Mesendoderm (in vitro differentiated cells): ENCODE data around the gene GP9.

Experiments
- DNase-seq: peaks from one replicate; pipeline ENCODE4 v3.0.0; 2013
- H2AK5ac ChIP-seq: 2 replicates; pipeline ENCODE4 v1.6.1; 2013; ENCODE audit warnings: low read length, inconsistent platforms
- H2BK120ac ChIP-seq: 2 replicates; pipeline ENCODE4 v1.6.1; 2013; ENCODE audit warnings: low read depth, mild to moderate bottlenecking, low read length, moderate library complexity, mixed read lengths
- H2BK15ac ChIP-seq: replicated peaks from 2 replicates; pipeline ENCODE4 v1.6.1; 2013; ENCODE audit warnings: low read depth, mild to moderate bottlenecking, moderate library complexity
- H2BK5ac ChIP-seq: 2 replicates; pipeline ENCODE4 v1.6.1; 2013; ENCODE audit warnings: low read length, inconsistent platforms
- H3K18ac ChIP-seq: 2 replicates; pipeline ENCODE4 v1.6.1; 2013; ENCODE audit warnings: mild to moderate bottlenecking, low read length, mixed read lengths
- H3K23ac ChIP-seq: one replicate; pipeline ENCODE4 v1.6.1; 2013; ENCODE audit warnings: low read length
- H3K27ac ChIP-seq: 2 replicates; pipeline ENCODE4 v1.5.1; 2013; ENCODE audit warnings: low read depth, mild to moderate bottlenecking, inconsistent platforms, low read length, moderate library complexity
- H3K27me3 ChIP-seq: 2 replicates; pipeline ENCODE4 v1.6.1; 2013; ENCODE audit warnings: low read length, control low read depth, mild to moderate bottlenecking, inconsistent platforms; ENCODE audit not compliant: insufficient read depth, poor library complexity
- H3K36me3 ChIP-seq: 2 replicates; pipeline ENCODE4 v1.6.1; 2013; ENCODE audit warnings: low read length, inconsistent platforms; ENCODE audit not compliant: control insufficient read depth, insufficient read depth
- H3K4ac ChIP-seq: one replicate; pipeline ENCODE4 v1.6.1; 2013; ENCODE audit warnings: low read depth, mild to moderate bottlenecking, low read length, moderate library complexity
- H3K4me1 ChIP-seq: 2 replicates; pipeline ENCODE4 v1.6.1; 2013; ENCODE audit warnings: low read depth, low read length, inconsistent platforms; ENCODE audit not compliant: control insufficient read depth
- H3K4me2 ChIP-seq: 2 replicates; pipeline ENCODE4 v1.6.1; 2013; ENCODE audit warnings: low read length
- H3K4me3 ChIP-seq: 2 replicates; pipeline ENCODE4 v1.5.1; 2013; ENCODE audit warnings: mild to moderate bottlenecking, low read length
- H3K56ac ChIP-seq: one replicate; pipeline ENCODE4 v1.6.1; 2013; ENCODE audit warnings: low read length
- H3K79me1 ChIP-seq: 2 replicates; pipeline ENCODE4 v1.6.1; 2013; ENCODE audit warnings: low read length, inconsistent platforms
- H3K79me2 ChIP-seq: 2 replicates; pipeline ENCODE4 v1.6.1; 2013; ENCODE audit warnings: mild to moderate bottlenecking, low read length; ENCODE audit not compliant: control insufficient read depth, insufficient read depth
- H3K9ac ChIP-seq: 2 replicates; pipeline ENCODE4 v1.6.1; 2013; ENCODE audit warnings: low read length, inconsistent platforms
- H4K5ac ChIP-seq: one replicate; pipeline ENCODE4 v1.6.1; 2013; ENCODE audit warnings: low read length
- H4K8ac ChIP-seq: one replicate; pipeline ENCODE4 v1.6.1; 2013; ENCODE audit warnings: low read depth, mild to moderate bottlenecking, control low read depth, low read length, moderate library complexity
- WGBS: extraction: QIAGEN DNeasy Blood & Tissue Kit; methylation state at CpG from one replicate; pipeline ENCODE4 v1.1.7; 2013; ENCODE audit warnings: low lambda C conversion rate, missing lambda C conversion rate; ENCODE audit not compliant: insufficient coverage; ENCODE audit errors: extremely low coverage; 5-methylcytosine and 5-hydroxymethylcytosine counted together

GP9 gene

GRCh38 chr3:129035360-129036221, 25.0 kb upstream of the GP9 start:
- H2BK5ac ChIP-seq, result no peak overlapping the region
- H2BK15ac ChIP-seq, result no peak overlapping the region
- no peak overlapping the region for H3K4me2 ChIP-seq
- H3K23ac ChIP-seq, result no peak overlapping the region
- H3K56ac ChIP-seq, result no peak overlapping the region
- WGBS, result no CpG with 5 or more reads among the region's 11 CpGs
- DNase-seq, result no peak
- no peaks in the 10 kb centered on the region for H3K79me2 ChIP-seq
- H2AK5ac ChIP-seq, result no peak overlapping the region
- no peak overlapping the region for H3K4ac ChIP-seq
- H3K36me3 ChIP-seq, result no peaks in the 10 kb centered on the region
- no peak overlapping the region for H3K18ac ChIP-seq
- no peak overlapping the region for H2BK120ac ChIP-seq
- no peaks in the 10 kb centered on the region for H3K79me1 ChIP-seq
- no peak overlapping the region for H4K8ac ChIP-seq
- H3K4me1 ChIP-seq, result no peaks in the 10 kb centered on the region
- no peak overlapping the region for H3K27ac ChIP-seq
- no peaks in the 10 kb centered on the region for H3K27me3 ChIP-seq
- no peak overlapping the region for H3K4me3 ChIP-seq
- no peak overlapping the region for H4K5ac ChIP-seq
- no peak overlapping the region for H3K9ac ChIP-seq

- H3K4me1 ChIP-seq, result no peaks in the 10 kb centered on the region
- H3K18ac ChIP-seq, result no peak overlapping the region
- DNase-seq, result no peak
- no peak overlapping the region for H3K4me2 ChIP-seq
- H3K27me3 ChIP-seq, result no peaks in the 10 kb centered on the region
- H3K4me3 ChIP-seq, result no peak overlapping the region
- no peak overlapping the region for H4K5ac ChIP-seq
- H3K56ac ChIP-seq, result no peak overlapping the region
- H2BK5ac ChIP-seq, result no peak overlapping the region
- H2BK15ac ChIP-seq, result no peak overlapping the region
- no peak overlapping the region for H3K23ac ChIP-seq
- H2AK5ac ChIP-seq, result no peak overlapping the region
- H3K27ac ChIP-seq, result no peak overlapping the region
- H2BK120ac ChIP-seq, result no peak overlapping the region
- H3K36me3 ChIP-seq, result no peaks in the 10 kb centered on the region
- no peak overlapping the region for H3K9ac ChIP-seq
- H3K79me2 ChIP-seq, result no peaks in the 10 kb centered on the region
- WGBS, result no CpG with 5 or more reads among the region's 10 CpGs
- H3K4ac ChIP-seq, result no peak overlapping the region
- H3K79me1 ChIP-seq, result no peaks in the 10 kb centered on the region
- no peak overlapping the region for H4K8ac ChIP-seq
These were observed 24.1 kb upstream of the GP9 start for GRCh38 chr3:129036222-129037092.

- no peak overlapping the region for H3K18ac ChIP-seq
- H3K4me1 ChIP-seq, result no peaks in the 10 kb centered on the region
- H3K79me2 ChIP-seq, result no peaks in the 10 kb centered on the region
- H2BK5ac ChIP-seq, result no peak overlapping the region
- no peak overlapping the region for H2BK120ac ChIP-seq
- H3K9ac ChIP-seq, result no peak overlapping the region
- no peak overlapping the region for H2AK5ac ChIP-seq
- no peaks in the 10 kb centered on the region for H3K36me3 ChIP-seq
- no peaks in the 10 kb centered on the region for H3K27me3 ChIP-seq
- no peak overlapping the region for H3K56ac ChIP-seq
- no peak for DNase-seq
- no peak overlapping the region for H4K5ac ChIP-seq
- no peak overlapping the region for H3K4me3 ChIP-seq
- no peaks in the 10 kb centered on the region for H3K79me1 ChIP-seq
- H3K27ac ChIP-seq, result no peak overlapping the region
- H3K4me2 ChIP-seq, result no peak overlapping the region
- WGBS, result no CpG with 5 or more reads among the region's 2 CpGs
- H4K8ac ChIP-seq, result no peak overlapping the region
- no peak overlapping the region for H3K4ac ChIP-seq
- H2BK15ac ChIP-seq, result no peak overlapping the region
- H3K23ac ChIP-seq, result no peak overlapping the region
These were observed 23.5 kb upstream of the GP9 start for GRCh38 chr3:129037093-129037419.

GRCh38 chr3:129038121-129038855, 22.3 kb upstream of the GP9 start:
- peak overlapping the region; percentile 54 for H3K23ac ChIP-seq
- no peak overlapping the region for H3K9ac ChIP-seq
- no peak overlapping the region for H3K4me2 ChIP-seq
- H3K27me3 ChIP-seq, result no peaks in the 10 kb centered on the region
- H4K8ac ChIP-seq, result no peak overlapping the region
- H3K56ac ChIP-seq, result no peak overlapping the region
- no peak overlapping the region for H2BK15ac ChIP-seq
- H3K79me2 ChIP-seq, result no peaks in the 10 kb centered on the region
- no peak overlapping the region for H4K5ac ChIP-seq
- H3K4me3 ChIP-seq, result no peak overlapping the region
- H3K36me3 ChIP-seq, result no peaks in the 10 kb centered on the region
- no peak overlapping the region for H3K4ac ChIP-seq
- no peak overlapping the region for H2BK5ac ChIP-seq
- H3K18ac ChIP-seq, result no peak overlapping the region
- H3K4me1 ChIP-seq, result no peaks in the 10 kb centered on the region
- H3K27ac ChIP-seq, result no peak overlapping the region
- no peak overlapping the region for H2BK120ac ChIP-seq
- DNase-seq, result no peak
- no CpG with 5 or more reads among the region's 10 CpGs for WGBS
- no peak overlapping the region for H2AK5ac ChIP-seq
- no peaks in the 10 kb centered on the region for H3K79me1 ChIP-seq

- Histone ChIP-seq H3K27ac (no peak overlapping the region), H2BK120ac (no peak overlapping the region), H3K79me1 (no peaks in the 10 kb centered on the region), H3K23ac (no peak overlapping the region), H2BK5ac (no peak overlapping the region), H3K56ac (no peak overlapping the region), H3K79me2 (no peaks in the 10 kb centered on the region), H3K4me3 (no peak overlapping the region), H3K18ac (no peak overlapping the region), H4K8ac (no peak overlapping the region), H3K27me3 (no peaks in the 10 kb centered on the region), H2AK5ac (no peak overlapping the region), H4K5ac (no peak overlapping the region), H3K36me3 (no peaks in the 10 kb centered on the region), H3K9ac (no peak overlapping the region), H2BK15ac (no peak overlapping the region), H3K4me2 (no peak overlapping the region), H3K4ac (no peak overlapping the region), H3K4me1 (no peaks in the 10 kb centered on the region)
- DNase-seq, result no peak
- no CpG with 5 or more reads among the region's 14 CpGs for WGBS
These were observed 21.1 kb upstream of the GP9 start for GRCh38 chr3:129039271-129040038.
